NCI-H524 treated with DMSO at 0.1 percent for 48 hours (cell line): ENCODE measurements around the gene CNTNAP2.
A peak's percentile ranks its signal among the peaks of the same experiment; 100 is the strongest.
"Not testable (repeated sequence)": the region's sequence is repeated elsewhere in the genome, so short reads cannot be mapped to it uniquely, and the experiment has no call there.

Experiments
- DNase-seq: peaks from one replicate; lab custom pipeline; 2025; lab: John Stamatoyannopoulos, UW

Gene CNTNAP2

GRCh38 chr7:147771344-147771743, 1654.7 kb downstream of the CNTNAP2 start:
- no peak for DNase-seq

GRCh38 chr7:147774461-147774860, 1657.9 kb downstream of the CNTNAP2 start:
- DNase-seq: peak; percentile 21

- no peak for DNase-seq
Observed at GRCh38 chr7:147775516-147776284, 1659.1 kb downstream of the CNTNAP2 start.

- DNase-seq: no peak
Observed at GRCh38 chr7:147777309-147777708, 1660.7 kb downstream of the CNTNAP2 start.

- DNase-seq: no peak
Observed at GRCh38 chr7:147779949-147780348, 1663.3 kb downstream of the CNTNAP2 start.

GRCh38 chr7:147796581-147796980, 1680.0 kb downstream of the CNTNAP2 start:
- DNase-seq: no peak

- DNase-seq: no peak
Observed at GRCh38 chr7:147798001-147798400, 1681.4 kb downstream of the CNTNAP2 start.

- DNase-seq: not testable (repeated sequence)
Observed at GRCh38 chr7:147801762-147802161, 1685.2 kb downstream of the CNTNAP2 start.

- DNase-seq: no peak
Observed at GRCh38 chr7:147803151-147803550, 1686.5 kb downstream of the CNTNAP2 start.

GRCh38 chr7:147803606-147804005, 1687.0 kb downstream of the CNTNAP2 start:
- DNase-seq: peak; percentile 95

- peak; percentile 78 for DNase-seq
Observed at GRCh38 chr7:147804032-147804431, 1687.4 kb downstream of the CNTNAP2 start.

GRCh38 chr7:147805996-147806576, 1689.5 kb downstream of the CNTNAP2 start:
- no peak for DNase-seq

- DNase-seq: no peak
Observed at GRCh38 chr7:147809786-147810185, 1693.2 kb downstream of the CNTNAP2 start.

GRCh38 chr7:147810269-147810668, 1693.7 kb downstream of the CNTNAP2 start:
- no peak for DNase-seq

GRCh38 chr7:147811923-147812322, 1695.3 kb downstream of the CNTNAP2 start:
- DNase-seq: no peak

- DNase-seq: no peak
Observed at GRCh38 chr7:147813316-147813715, 1696.7 kb downstream of the CNTNAP2 start.

GRCh38 chr7:147818317-147818716, 1701.7 kb downstream of the CNTNAP2 start:
- DNase-seq: no peak

GRCh38 chr7:147824671-147825070, 1708.1 kb downstream of the CNTNAP2 start:
- DNase-seq: no peak

GRCh38 chr7:147829016-147829415, 1712.4 kb downstream of the CNTNAP2 start:
- DNase-seq: peak; percentile 58

GRCh38 chr7:147833557-147833956, 1717.0 kb downstream of the CNTNAP2 start:
- DNase-seq: no peak

GRCh38 chr7:147833970-147834369, 1717.4 kb downstream of the CNTNAP2 start:
- no peak for DNase-seq

GRCh38 chr7:147852833-147853232, 1736.2 kb downstream of the CNTNAP2 start:
- DNase-seq: no peak
